Effector CD8-positive, alpha-beta T cell (primary cell): ENCODE results near the gene CAMTA1.

ENCODE experiments used
- DNase-seq: peaks from one replicate; lab custom pipeline; 2025; lab: John Stamatoyannopoulos, UW

CAMTA1 gene

GRCh38 chr1:6958407-6959030 is 173.3 kb downstream of the CAMTA1 start:
- DNase-seq: no peak

DNA sequence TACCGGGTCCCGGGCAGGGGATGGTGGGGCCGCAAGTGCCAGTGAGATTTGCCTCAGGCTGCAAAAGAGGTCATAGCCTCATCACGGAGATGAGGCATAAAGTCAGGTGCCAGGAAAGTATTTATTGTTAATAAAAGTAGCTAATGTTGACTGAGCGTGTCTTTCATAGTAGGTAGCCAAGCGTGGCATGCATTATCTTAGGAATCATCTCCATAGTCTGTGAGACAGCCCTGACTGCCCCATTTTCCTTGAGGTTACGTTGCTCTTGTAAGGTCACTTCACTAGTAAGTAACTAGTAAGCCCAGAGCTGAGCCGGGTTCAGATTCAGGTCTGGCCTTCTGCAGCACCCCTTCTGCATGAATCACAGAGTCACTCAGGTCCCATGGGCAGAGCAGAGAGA is 174.2 kb downstream of the CAMTA1 start:
- DNase-seq: no peak

DNA sequence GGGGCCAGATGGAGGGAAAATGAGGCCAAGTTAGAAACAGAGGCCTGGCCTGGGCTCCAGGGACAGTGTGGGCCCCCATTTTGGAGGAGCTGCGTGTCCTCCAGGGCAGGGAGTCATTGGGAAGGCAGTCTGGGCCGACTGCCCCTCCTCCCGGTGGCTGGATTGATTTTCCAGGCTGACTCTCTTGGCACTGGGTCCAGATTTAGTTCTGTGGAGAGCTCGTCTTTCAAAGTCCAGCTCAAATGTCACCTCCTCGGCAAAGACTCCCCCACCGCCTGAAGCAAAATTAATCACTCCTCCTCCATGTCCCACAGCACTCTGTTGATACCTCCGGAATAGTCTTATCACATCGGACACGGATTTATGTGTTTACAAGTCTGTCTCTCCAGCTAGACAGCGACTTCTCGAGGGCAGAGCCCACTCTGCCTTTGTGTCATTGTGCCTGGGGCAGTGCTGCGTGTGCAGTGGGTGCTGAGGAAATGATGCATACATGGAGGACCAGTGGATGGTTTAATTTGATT is 175.1 kb downstream of the CAMTA1 start:
- DNase-seq: no peak

DNA sequence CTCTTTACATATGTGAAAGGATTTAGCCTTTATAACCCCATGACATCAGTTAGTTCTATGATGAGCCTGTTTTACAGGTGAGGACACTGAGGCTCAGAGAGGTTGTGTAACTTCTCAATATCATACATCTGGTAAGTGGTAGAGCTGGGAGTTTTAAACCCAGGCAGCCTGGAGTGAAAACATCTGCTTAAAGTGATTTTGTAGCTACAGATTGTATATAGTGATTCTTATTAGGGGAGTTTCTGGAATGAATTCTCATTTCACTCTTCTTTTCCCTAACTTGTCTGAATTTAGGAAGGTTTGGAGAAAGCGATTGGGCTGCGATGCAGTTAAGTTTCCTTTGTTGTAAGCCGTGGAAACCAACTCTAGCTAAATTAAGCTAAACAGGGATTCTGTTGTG is 175.6 kb downstream of the CAMTA1 start:
- DNase-seq: no peak

DNA sequence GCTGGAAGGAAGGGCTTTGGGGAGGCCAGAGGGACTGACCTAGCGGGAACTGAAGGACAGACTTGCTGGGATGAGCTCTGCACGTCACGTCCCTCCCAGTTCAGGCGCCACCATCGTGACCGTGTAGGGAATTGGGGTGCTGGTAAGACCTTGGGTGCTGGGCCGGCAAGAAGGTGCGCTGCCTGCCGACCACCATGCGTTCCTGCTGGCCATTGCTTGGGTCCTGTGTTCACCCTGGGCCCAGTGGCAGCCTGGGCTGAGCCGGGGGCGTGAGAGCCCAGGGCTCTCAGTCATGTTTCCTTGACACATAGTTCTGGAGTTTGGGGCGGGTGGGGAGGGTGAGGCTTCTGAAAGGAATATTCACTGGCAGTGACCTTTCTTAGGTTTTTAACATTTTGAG is 176.0 kb downstream of the CAMTA1 start:
- no peak for DNase-seq

DNA sequence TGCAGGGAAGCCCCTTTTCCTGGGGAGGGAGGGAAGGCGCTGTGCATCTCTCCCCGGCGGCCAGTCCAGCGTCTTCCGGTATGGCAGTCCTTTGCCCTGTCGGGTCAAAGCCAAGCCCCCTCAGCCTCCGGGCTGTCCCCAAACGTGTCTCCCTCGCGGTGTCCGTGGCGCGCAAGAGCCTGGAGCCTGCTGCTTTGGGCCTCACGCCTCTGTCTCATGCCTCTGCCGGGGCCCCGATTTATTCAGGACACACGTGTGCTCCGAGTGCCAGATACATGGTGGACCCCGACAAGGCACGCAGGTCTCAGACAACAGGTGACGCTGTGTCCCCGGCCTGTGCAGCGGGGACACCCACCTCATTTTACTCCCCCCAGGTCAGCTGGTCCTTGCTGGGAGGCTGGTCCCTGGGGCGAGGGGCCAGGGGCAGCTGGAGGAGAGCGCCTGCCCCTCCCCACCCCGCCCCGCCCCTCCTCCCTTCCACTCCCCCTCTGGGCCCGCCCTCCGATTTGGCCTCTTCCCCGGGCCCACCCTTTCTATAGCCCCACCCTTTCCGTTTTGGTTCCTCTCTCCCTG is 176.7 kb downstream of the CAMTA1 start:
- DNase-seq: no peak

DNA sequence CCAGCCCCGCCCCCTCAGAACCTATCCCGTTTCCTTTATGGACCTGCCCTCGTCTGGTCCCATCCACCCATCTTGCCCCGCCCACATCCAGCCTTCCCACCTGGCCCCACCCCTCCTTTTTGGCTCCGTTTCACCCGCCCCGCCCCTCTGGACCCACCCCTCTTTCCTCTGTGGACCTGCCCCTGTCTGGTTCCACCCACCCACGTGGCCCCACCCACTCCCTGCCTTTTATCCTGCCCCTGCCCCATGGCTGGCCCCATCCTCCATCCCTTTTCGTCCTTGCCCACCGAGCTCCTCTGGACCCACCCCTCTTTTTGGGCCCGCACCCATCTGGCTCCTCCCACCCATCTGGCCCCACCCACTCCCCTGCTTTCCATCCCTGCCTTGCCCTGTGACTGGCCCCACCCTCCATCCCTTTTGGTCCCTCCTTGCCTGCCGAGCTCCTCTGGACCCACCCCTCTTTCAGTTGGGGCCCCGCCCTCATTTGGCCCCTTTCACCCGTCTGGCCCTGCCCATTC is 177.3 kb downstream of the CAMTA1 start:
- DNase-seq: peak; percentile 44

DNA sequence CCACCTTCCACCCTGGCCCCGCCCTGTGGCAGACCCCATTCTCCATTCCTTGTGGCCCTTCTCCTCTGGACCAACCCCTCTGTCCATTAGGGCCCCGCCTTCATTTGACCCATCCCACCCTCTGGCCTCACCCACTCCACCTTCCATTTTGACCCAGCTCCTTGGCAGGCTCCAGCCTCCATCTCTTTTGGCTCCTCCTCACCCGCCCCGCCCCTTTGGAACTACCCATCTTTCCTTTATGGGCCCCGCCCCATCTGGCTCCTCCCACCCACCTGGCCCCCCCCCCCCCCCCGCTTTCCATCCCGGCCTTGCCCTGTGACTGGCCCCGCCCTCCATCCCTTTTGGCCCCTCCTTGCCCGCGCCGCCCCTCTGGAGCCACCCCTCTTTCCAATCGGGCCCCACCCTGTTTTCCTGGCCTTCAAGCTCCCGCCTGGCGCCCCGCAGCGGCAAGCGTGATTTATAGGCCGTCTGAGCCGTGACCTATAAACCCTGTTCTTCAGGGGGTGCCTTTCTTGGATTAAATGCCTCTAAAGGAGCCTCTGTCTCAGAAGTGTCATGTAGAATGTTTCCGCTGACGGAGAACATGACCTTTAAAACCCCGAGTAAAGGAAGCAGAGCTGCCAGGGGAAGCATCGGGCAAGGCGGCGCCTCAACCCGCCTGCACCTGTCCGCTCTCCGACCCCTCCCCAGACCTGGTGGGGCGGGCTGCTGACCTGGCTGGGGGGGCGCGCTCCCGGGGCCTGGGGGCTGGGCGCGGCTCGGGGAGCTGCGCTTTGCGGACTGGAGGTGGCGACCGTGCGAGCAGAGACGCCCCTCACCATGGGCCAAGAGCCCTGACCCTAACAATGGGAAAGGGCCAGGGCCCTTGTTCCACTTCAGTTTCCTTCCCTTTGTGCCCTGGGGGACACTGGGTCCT is 178.0 kb downstream of the CAMTA1 start:
- peak; percentile 49 for DNase-seq

- DNase-seq: no peak
Observed at GRCh38 chr1:6963912-6964307, 178.7 kb downstream of the CAMTA1 start.

GRCh38 chr1:6965083-6965934 is 180.1 kb downstream of the CAMTA1 start:
- no peak for DNase-seq

GRCh38 chr1:6965935-6966241 is 180.6 kb downstream of the CAMTA1 start:
- no peak for DNase-seq

- no peak for DNase-seq
Observed at GRCh38 chr1:6966326-6966725, 181.1 kb downstream of the CAMTA1 start.

DNA sequence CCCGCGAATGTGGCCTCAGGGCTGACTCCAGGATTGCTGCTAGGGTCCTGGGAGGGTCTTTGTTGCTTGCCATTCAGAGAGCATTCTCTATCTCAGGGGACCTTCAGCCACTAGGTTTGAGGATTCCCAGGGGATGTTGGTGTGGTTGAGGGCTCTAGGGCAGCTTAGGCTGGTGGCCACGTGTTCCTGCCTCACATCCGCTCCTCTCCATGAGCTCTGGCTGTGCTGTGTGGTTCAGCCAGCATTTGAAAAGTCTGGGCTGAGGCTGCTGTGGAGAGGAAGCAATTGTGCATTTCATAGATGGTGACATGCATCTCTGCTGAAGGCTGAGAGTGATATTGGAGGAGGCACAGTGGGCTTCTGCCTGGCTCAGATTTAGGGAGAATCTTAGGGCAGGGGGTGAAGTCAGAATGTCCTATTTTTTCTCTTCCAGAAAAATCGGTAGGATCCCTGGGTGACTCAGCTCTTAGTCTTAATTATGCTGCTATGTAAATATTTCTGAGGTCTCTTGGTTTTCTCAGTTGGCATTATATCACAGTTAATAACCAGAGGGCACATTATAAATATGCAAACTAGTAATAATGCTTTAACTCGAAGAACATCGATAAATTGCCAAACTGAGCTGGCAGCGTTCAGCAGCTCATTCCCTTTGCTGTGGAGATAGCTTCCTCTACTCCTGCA is 182.3 kb downstream of the CAMTA1 start:
- DNase-seq: no peak

DNA sequence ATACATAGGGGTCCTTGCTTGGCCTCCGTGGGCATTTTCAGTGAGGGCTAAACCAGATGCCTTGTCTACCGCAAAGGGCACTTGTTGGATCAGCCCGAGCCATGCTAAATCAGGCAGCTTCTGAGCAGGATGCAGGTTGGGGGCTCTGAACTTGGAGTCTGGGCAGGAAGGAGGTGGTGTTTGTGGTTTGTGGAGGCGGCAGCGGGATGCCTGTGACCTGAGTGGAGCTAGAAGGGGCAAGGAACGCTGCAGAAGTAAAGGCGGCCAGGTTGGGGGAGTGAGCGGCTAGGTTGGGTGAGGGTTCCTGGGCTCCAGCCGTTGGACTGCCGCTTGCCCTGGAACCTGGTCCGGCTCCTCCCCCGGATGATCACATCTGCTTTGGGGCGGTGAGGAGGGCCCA is 183.9 kb downstream of the CAMTA1 start:
- no peak for DNase-seq

GRCh38 chr1:6969762-6970161 is 184.5 kb downstream of the CAMTA1 start:
- DNase-seq: no peak

DNA sequence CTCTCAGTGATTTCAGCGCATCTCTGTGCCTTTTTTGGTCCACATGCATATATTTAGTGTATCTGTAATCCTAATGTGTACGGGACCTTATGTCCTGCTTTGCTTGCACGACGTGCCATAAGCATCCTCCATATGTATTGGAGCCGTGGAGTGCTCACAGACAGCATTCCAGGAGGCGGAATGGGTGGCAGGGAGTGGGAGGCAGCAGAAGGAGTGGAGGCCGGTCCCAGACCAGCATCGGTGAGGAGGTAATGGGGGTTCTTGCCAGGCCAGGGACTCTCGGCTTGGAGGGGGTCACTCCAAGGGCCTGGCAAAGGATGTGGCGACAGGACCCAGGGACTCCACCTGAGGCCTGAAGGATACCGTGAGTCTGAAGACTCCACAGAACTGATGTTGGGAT is 185.0 kb downstream of the CAMTA1 start:
- no peak for DNase-seq

- no peak for DNase-seq
Observed at GRCh38 chr1:6971048-6971447, 185.8 kb downstream of the CAMTA1 start.

DNA sequence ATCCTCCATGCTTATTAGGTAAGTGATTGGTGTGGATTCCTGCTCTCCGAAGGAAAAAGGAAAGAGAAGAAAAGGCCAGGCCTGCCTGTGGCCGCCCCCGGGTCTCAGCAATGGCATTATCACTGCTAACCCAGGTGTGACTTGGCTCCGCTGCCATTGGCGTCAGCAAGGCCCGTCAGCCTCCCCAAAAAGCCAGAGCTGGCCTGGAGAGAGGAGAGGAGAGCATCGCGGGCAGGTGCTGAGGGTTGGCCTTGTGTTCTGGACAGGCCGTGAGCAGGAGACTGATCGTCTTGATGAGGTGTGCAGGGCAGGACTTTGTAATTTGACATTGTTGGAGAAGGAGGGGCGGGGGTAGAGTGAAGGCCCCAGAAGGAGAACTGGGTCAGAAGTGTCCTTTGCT is 186.4 kb downstream of the CAMTA1 start:
- DNase-seq: no peak

- DNase-seq: no peak
Observed at GRCh38 chr1:6972399-6972798, 187.1 kb downstream of the CAMTA1 start.

GRCh38 chr1:6975331-6976043 is 190.2 kb downstream of the CAMTA1 start:
- no peak for DNase-seq

- no peak for DNase-seq
Observed at GRCh38 chr1:6976044-6976375, 190.8 kb downstream of the CAMTA1 start.
